GM21423 (cell line): ENCODE data around the gene SAG.

ENCODE experiments used
- ATAC-seq: cut with Tn5 transposase; IDR thresholded peaks from one replicate; pipeline ENCODE4 v1.9.1; 2021; ENCODE audit warnings: mild to moderate bottlenecking, moderate library complexity; ENCODE audit not compliant: unreplicated experiment

SAG gene

GRCh38 chr2:233287871-233288270, 19.7 kb upstream of the SAG start:
- no peak for ATAC-seq

DNA sequence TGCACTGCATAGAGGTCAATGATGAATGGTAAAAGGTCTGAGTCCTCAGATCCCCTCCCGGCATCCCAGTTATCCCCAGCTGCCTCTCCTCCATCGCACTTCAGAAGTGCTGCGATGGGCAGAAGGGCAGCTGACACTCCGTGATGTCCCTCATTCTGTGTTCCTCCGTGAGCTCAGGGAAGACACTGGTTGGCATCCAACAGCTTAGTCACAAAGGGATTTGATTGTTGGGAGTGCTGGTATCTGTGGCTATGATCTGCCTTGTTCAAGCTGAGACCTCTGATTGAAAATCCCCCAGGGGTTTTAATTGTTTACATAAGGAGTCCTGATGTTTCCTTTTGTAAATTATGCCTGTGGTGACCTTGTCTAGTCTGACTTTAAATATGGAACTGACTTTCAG, 19.0 kb upstream of the SAG start:
- no peak for ATAC-seq

- ATAC-seq = no peak
Measured at GRCh38 chr2:233289648-233290047, 18.0 kb upstream of the SAG start.

- ATAC-seq = no peak
Measured at GRCh38 chr2:233290051-233290845, 17.4 kb upstream of the SAG start.

GRCh38 chr2:233295891-233296290, 11.7 kb upstream of the SAG start:
- no peak for ATAC-seq

DNA sequence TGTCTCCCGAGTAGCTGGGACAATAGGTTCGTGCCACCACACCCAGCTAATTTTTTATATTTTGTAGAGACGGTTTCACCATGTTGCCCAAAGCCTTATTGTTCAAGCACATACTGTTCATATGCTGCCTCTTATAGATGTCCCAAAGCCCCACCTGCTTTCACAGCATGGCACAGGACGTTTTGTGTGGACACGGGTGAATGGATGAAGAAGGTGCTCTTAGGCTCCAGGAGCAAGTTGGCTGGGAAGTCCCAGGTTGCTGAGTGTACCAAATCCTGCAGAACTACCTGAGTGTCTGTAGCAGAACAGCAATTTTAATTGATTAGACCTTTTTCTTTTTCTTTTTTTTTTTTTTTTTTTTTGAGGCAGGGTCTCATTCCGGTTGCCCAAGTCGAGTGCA, 10.5 kb upstream of the SAG start:
- no peak for ATAC-seq

- no peak for ATAC-seq
Measured at GRCh38 chr2:233300401-233300800, 7.2 kb upstream of the SAG start.

DNA sequence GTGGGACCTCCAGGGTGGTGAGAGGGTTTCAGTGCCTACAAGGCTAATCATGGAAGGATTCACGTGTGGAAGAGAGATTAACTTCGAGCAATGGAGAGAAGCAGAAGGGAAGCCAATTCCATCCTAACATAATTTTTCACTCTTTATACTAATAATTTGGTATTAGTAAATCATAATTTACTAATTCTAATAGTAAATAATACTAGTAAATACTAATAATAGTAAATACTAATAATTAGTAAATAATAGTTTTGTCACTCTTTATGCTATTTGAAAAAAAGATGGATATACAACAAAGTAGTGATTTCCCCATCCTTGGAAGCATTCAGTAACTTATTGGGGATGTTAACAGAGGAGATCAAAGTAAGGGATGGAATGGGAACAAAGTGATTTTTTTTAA, 6.4 kb upstream of the SAG start:
- ATAC-seq = no peak

DNA sequence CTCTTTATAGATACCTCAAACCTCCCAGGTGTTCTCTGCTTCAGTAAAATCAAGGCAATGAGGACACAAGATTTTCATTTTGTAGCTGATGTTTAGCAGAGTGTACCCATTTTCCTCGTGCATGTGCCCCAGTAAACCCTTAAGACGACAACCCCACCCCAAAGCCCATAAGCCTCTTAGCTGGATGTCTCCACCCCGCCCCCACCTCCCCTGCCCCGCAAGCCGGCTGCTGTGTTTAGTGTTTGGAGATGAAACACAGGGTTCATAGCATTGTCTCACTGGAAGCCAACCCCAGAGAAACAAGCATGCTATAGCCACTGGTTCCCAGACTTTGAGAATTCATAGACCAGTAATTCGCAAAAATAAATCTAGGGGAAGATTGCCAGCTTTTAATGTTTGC, 5.8 kb upstream of the SAG start:
- ATAC-seq = no peak

- ATAC-seq = no peak
Measured at GRCh38 chr2:233303252-233303651, 4.4 kb upstream of the SAG start.

DNA sequence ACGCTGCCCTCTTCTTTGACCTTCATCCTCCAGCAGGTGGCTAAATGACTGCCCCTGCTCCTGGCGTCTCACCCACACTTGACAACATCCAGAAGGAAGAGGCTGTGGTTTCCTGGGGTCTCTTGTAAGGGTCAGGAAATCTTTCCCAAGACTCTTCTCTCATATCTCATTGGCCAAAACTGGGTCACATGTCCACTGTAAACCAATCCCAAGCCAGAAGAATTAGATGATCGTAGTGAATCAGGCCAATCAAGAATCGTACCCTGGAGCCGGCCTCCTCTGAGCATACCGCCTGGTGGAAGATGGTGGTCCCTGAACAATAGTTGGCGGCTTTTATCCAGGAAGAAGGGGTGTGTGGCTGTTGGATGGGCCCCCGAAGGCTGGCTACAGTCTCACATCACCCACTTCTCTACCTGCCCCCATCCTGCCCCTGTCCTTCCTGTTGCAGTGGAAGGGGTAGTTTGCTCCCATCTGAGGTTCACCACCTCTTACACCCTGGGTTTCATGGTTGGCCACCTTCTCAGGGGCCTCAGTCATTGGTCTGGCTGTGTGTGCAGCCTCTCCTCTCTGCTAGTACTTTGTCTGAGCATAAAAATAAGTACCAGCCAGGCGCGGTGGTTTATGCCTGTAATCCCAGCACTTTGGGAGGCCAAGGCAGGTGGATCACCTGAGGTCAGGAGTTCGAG, 3.8 kb downstream of the SAG start:
- ATAC-seq = no peak

DNA sequence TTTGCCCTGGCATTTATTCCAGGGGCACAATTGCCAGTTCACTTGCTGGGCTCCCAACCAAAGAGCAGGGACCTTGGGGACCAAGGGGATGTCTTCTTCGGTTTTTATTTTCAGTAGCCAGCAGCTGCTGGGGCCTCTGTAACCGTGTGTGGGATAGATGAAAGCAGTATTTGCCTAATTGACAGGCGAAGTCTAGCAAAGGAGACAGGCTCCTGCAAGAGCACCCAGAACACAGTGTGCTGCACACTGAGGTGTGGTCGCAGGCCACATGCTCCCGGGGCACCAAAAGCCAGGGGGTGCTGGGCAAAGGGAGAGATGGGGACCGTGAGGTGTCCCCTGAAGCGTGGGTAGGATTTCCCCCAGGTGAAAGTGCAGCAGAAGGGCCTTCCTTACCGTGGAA, 5.3 kb downstream of the SAG start:
- ATAC-seq = no peak

DNA sequence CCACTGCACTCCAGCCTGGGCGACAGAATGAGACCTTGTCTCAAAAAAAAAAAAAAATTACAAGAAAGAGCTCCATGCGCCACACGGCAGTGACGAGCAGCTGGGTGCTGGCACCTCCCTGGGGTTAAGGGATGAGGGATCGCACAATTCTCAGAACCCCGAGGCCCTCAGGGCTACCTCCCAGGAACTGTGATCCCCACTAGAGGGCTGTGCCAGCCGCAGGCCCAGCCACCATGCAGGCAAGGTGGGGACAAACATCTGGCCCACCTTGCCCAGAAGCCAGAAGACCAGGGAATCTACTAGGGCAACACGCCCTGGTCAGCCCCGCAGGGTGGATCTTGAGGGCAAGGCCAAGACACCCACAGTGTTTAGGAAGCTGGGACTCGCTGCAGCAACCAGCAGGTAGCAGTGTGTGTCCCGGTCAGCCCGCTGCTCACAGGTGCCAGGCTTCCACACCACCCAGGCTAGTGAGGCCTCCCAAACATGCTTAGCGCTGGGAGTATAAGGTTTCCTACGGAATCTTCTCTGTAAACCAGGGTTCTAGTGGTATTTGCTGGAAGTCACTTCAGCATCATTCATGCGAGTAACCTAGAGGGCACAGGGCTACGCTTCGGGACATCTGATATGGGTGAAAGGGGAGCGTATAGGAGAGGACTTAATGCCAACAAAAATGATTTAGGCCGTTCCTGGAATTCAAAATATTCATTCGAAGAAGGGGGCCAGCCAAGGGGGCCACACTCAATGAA, 6.7 kb downstream of the SAG start:
- no peak for ATAC-seq

DNA sequence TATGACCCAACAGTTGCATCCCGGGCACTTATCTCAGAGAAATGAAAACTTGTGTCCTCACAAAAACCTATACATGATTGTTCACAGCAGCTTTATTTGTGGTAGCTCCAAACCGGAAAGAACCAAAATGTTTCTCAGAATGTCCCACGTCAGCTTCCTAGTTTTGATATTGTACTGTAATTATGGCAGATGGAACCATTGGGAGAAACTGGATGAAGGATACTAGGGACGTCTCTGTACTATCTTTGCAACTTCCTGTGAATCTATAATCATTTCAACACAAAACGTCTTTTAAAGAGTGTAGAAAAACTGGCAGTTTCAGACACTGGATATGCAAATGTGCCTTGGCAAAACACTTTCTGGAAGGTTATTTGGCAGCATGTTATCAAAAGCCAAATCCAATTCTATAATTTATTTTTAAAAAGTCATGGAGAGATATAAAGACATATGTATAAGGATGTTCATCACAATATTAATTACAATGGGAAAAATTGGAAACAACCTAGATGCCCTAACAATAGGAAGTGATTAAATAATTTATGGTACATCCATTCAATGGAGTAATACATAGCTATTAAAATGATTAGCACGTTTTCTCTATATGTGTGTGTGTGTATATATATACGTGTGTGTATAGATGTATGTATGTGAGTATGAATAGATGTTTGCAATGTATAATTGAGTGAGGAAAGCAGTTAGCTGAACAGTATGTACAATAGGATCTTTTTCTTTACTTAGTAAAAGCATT, 9.8 kb downstream of the SAG start:
- no peak for ATAC-seq

DNA sequence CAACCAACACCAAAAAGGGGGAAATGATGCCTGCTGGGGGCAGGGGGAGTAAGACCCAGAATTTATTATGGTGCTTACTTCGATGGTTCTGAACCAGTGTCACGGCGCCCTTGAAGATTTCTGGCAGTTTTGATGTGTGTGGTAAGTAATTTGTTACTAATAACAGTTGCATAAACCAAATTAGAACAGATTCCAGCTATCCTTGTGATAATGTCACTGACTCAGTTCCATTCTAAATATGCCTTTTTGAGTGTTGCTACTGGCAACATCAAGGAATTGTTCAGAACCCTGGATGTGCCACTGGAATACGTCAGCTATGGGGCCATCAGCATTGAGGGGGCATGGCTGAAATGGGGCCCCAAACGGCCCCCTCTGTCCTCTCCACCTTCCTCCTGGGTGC, 11.6 kb downstream of the SAG start:
- ATAC-seq = no peak

DNA sequence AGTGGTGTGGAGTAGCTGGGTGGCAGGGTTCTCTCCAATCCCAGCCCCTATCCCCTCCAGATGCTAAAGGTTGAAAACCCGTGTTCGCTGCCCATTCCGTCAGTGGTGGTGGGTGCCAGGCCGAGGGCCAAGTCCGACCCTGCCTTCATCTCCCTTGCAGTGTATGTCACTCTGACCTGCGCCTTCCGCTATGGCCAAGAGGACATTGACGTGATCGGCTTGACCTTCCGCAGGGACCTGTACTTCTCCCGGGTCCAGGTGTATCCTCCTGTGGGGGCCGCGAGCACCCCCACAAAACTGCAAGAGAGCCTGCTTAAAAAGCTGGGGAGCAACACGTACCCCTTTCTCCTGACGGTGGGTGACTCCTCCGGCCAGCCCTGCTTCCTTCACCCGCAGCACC, 12.9 kb downstream of the SAG start:
- ATAC-seq = no peak

DNA sequence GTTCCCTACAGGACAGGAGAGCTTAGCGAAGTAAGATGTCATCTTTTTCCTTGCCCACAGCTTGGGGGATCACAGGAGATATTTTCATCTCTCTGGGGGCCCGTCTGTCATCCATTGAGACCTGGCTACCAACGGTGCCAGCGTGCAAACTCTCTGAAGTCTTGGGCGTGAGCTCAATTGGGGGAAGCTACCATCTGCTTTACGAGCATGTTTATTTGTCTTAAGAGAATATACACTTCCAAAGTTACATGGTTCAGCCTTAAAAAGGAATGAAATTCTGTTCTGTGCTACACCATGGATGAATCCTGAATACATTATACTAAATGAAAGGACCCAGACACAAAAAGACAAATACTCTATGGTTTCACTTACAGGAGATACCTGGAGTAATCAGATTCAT, 13.6 kb downstream of the SAG start:
- ATAC-seq = no peak

DNA sequence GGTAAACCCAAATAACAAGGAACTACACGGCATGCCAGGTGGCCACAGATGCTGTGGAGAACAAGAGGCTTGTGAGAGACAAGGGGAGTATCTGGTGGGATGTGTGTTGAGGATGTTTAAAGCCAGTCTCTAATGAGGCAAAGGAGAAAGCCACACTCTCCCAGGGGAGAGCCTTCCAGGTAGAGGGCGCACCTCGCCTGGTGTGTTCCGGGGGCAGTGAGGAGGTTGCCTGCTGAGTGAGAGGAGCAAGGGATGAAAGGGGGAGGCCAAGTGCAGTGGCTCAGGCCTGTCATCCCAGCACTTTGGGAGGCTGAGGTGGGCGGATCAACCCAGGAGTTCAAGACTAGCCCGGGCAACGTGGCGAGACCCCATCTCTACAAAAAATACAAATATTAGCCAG, 16.2 kb downstream of the SAG start:
- no peak for ATAC-seq

- ATAC-seq = no peak
Measured at GRCh38 chr2:233325256-233325655, 17.6 kb downstream of the SAG start.

DNA sequence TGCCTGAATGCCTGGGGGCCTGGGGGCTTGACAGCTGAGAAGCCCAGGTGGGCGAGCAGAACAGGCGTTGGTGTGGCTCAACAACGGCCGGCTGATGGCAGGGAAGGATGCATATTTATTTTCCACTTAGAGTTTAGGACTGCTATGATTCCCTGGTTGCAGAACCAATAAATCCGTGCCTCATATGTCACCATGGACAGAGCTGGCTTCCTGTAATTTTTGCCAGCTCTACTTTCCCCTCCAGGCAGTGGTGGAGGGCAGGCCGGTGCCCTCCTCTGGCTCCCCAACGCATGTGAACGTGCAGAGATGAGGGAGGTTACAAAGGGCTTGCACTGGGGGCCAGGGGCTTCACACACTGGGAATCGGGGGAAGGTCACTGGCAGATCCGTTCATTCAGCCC, 18.2 kb downstream of the SAG start:
- no peak for ATAC-seq

- ATAC-seq = no peak
Measured at GRCh38 chr2:233326500-233326899, 18.9 kb downstream of the SAG start.
